ENCODE measurements around the gene MCC. TPM values are rescaled to one million over a fixed set of nuclear protein-coding genes. Genes with fewer than 3 reads are reported as not detected.

Gene MCC
- total RNA-seq, 3 donors from 2014 or later (not counting 1 experiment from before 2014, with no cell fraction given): 0.68 to 1.8 (median 1.4) TPM

DNA sequence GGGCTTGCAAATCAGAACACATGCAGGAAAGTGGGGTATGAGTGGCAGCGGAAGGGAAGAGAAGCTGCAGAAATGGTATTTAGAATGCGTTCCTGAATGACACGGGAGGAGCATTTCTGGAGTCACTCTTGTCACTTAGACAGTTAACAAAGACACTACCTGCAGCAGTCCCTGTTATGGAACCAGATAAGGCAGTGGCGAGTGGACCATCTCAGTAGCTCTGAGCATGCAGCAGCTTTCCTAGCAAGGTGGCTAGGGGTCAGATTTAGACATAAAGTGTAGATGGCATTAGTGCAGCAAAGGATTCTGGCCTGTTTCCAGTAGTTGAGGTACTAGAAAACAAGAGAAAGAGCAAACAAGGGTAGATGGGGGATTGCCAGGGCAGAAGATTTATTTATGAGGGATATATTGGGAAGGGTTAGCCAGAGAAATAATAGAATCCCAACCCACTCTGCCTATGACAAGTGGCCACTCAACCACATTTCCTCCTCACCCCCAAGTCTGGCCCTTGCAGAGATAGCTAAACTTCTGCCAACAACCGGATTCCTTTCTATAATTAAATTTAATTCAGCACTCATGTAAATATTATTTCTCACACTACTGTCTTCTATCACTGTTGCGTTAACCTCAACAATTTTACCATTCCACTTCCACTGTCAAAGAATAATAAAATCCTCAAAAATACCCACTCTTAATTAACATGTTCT is 310.0 kb downstream of the MCC start:
- H3K9me3 ChIP-seq (ENCODE audit: control insufficient read depth, insufficient read depth, low read length): no peaks in the 10 kb centered on the region
- no peak overlapping the region for H3K27ac ChIP-seq (ENCODE audit: low read length)
- Mint-ChIP-seq H3K36me3 (no peaks in the 10 kb centered on the region), H3K27ac (no peak overlapping the region), H3K27me3 (ENCODE audit: low read depth in 2 of 2) (peaks cover 29 to 64% of the 10 kb centered on the region in 2 donors), H3K9me3 (no peaks in the 10 kb centered on the region), H3K4me1 (no peaks in the 10 kb centered on the region), H3K4me3 (no peak overlapping the region)
- no peak overlapping the region for H3K4me3 ChIP-seq (ENCODE audit: low read length)
- DNase-seq (no peak), ATAC-seq (no peak)
- intact Hi-C loops (cut with micrococcal nuclease): no loop called here
- peaks cover 3% of the 10 kb centered on the region for H3K4me1 ChIP-seq (ENCODE audit: control insufficient read depth, insufficient read depth, low read length)
- TF ChIP-seq CTCF (IDR thresholded peaks at IDR 0.05): no peak
- H3K36me3 ChIP-seq (ENCODE audit: control insufficient read depth, insufficient read depth, low read length): no peaks in the 10 kb centered on the region
- WGBS (ENCODE audit: insufficient coverage): 93% methylated on average over 6 of the region's 6 CpGs
- H3K27me3 ChIP-seq (ENCODE audit: control insufficient read depth, insufficient read depth, low read length): no peaks in the 10 kb centered on the region

- no peak overlapping the region for H3K4me3 Mint-ChIP-seq
- peaks cover 32 to 71% of the 10 kb centered on the region in 2 donors for H3K27me3 Mint-ChIP-seq (ENCODE audit: low read depth in 2 of 2)
- 90% methylated on average over 1 of the region's 1 CpG for WGBS (ENCODE audit: insufficient coverage)
- Histone ChIP-seq H3K4me1 (ENCODE audit: control insufficient read depth, insufficient read depth, low read length) (peaks cover 3% of the 10 kb centered on the region), H3K36me3 (ENCODE audit: control insufficient read depth, insufficient read depth, low read length) (no peaks in the 10 kb centered on the region), H3K27me3 (ENCODE audit: control insufficient read depth, insufficient read depth, low read length) (peaks cover 1% of the 10 kb centered on the region), H3K9me3 (ENCODE audit: control insufficient read depth, insufficient read depth, low read length) (no peaks in the 10 kb centered on the region), H3K4me3 (ENCODE audit: low read length) (no peak overlapping the region), H3K27ac (ENCODE audit: low read length) (no peak overlapping the region)
- H3K4me1 Mint-ChIP-seq: no peaks in the 10 kb centered on the region
- intact Hi-C loops (cut with micrococcal nuclease): no loop called here
- DNase-seq (no peak), ATAC-seq (no peak)
- no peak overlapping the region for H3K27ac Mint-ChIP-seq
- H3K36me3 Mint-ChIP-seq: no peaks in the 10 kb centered on the region
- TF ChIP-seq CTCF (IDR thresholded peaks at IDR 0.05): no peak
- no peaks in the 10 kb centered on the region for H3K9me3 Mint-ChIP-seq
Measured at GRCh38 chr5:113177225-113177624, 311.0 kb downstream of the MCC start.

DNA sequence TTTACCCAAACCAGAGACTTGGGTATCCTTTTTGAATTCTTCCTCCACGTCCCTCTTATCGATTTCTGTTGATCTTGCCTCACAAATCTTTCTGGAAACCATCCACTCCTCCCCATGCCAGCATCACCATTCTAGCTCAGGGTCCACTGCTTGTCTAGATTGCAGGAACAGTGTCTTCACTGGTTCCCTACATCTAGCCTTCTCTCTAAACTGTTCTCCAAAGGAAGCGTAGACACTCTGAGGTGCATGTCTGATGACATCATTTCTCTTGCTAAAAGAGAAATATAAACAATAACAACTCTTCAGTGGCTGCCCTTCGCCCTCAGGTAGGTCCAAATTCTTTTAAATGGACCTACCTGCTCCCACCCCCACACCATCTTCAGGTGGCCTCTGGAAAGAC is 311.5 kb downstream of the MCC start:
- Mint-ChIP-seq H3K9me3 (no peaks in the 10 kb centered on the region), H3K27ac (no peak overlapping the region), H3K4me3 (no peak overlapping the region), H3K4me1 (no peaks in the 10 kb centered on the region), H3K36me3 (no peaks in the 10 kb centered on the region), H3K27me3 (ENCODE audit: low read depth in 2 of 2) (peaks cover 32 to 68% of the 10 kb centered on the region in 2 donors)
- intact Hi-C loops (cut with micrococcal nuclease): no loop called here
- WGBS (ENCODE audit: insufficient coverage): 86% methylated on average over 4 of the region's 4 CpGs
- no peak for DNase-seq
- ATAC-seq: no peak
- no peak for TF ChIP-seq CTCF (IDR thresholded peaks at IDR 0.05)
- Histone ChIP-seq H3K4me1 (ENCODE audit: control insufficient read depth, insufficient read depth, low read length) (peaks cover 1% of the 10 kb centered on the region), H3K9me3 (ENCODE audit: control insufficient read depth, insufficient read depth, low read length) (no peaks in the 10 kb centered on the region), H3K36me3 (ENCODE audit: control insufficient read depth, insufficient read depth, low read length) (no peaks in the 10 kb centered on the region), H3K4me3 (ENCODE audit: low read length) (no peak overlapping the region), H3K27ac (ENCODE audit: low read length) (no peak overlapping the region), H3K27me3 (ENCODE audit: control insufficient read depth, insufficient read depth, low read length) (peaks cover 4% of the 10 kb centered on the region)

- H3K9me3 Mint-ChIP-seq: no peaks in the 10 kb centered on the region
- no peak overlapping the region for H3K27ac Mint-ChIP-seq
- no peaks in the 10 kb centered on the region for H3K9me3 ChIP-seq (ENCODE audit: control insufficient read depth, insufficient read depth, low read length)
- intact Hi-C loops (cut with micrococcal nuclease): no loop called here
- H3K36me3 ChIP-seq (ENCODE audit: control insufficient read depth, insufficient read depth, low read length): no peaks in the 10 kb centered on the region
- WGBS (ENCODE audit: insufficient coverage): 81% methylated on average over 2 of the region's 2 CpGs
- no peaks in the 10 kb centered on the region for H3K36me3 Mint-ChIP-seq
- no peak overlapping the region for H3K27ac ChIP-seq (ENCODE audit: low read length)
- no peak overlapping the region for H3K4me3 ChIP-seq (ENCODE audit: low read length)
- ATAC-seq (no peak), DNase-seq (no peak)
- H3K27me3 Mint-ChIP-seq (ENCODE audit: low read depth in 2 of 2): peaks cover 32 to 63% of the 10 kb centered on the region in 2 donors
- TF ChIP-seq CTCF (IDR thresholded peaks at IDR 0.05): no peak
- peaks cover 4% of the 10 kb centered on the region for H3K27me3 ChIP-seq (ENCODE audit: control insufficient read depth, insufficient read depth, low read length)
- H3K4me3 Mint-ChIP-seq: no peak overlapping the region
- no peaks in the 10 kb centered on the region for H3K4me1 Mint-ChIP-seq
- no peaks in the 10 kb centered on the region for H3K4me1 ChIP-seq (ENCODE audit: control insufficient read depth, insufficient read depth, low read length)
Measured at GRCh38 chr5:113176196-113176595, 312.1 kb downstream of the MCC start.

Data from natural killer cell (primary cell).